ENCODE data around the gene NECAP2.
A peak's percentile ranks its signal among the peaks of the same experiment; 100 is the strongest.

The NECAP2 gene, protein sequence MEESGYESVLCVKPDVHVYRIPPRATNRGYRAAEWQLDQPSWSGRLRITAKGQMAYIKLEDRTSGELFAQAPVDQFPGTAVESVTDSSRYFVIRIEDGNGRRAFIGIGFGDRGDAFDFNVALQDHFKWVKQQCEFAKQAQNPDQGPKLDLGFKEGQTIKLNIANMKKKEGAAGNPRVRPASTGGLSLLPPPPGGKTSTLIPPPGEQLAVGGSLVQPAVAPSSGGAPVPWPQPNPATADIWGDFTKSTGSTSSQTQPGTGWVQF

GRCh38 chr1:16440470-16441281 is at the start of gene NECAP2:
Gene NECAP2, plus strand, starts transcription at chr1:16440724. Its CDS starts 38 bp downstream, at chr1:16440762.
- H3K27ac ChIP-seq (ENCODE audit: low read depth, low read length): peak within 1 kb of the TSS; percentile 92
- no peaks in the 10 kb centered on the region for H3K27me3 ChIP-seq (ENCODE audit: control insufficient read depth in 5 of 5, insufficient read depth in 4 of 5, low read length in 5 of 5)
- no peaks in the 10 kb centered on the region for H3K9me3 ChIP-seq (ENCODE audit: control insufficient read depth in 5 of 5, low read length in 5 of 5)
- H3K4me1 ChIP-seq (ENCODE audit: control insufficient read depth in 5 of 5, insufficient read depth in 5 of 5, low read length in 5 of 5): peaks cover 5 to 51% (median 35%) of the 10 kb centered on the region in 5 donors
- peaks cover 0 to 26% (median 16%) of the 10 kb centered on the region in 5 donors for H3K36me3 ChIP-seq (ENCODE audit: control insufficient read depth in 5 of 5, insufficient read depth in 5 of 5, low read length in 5 of 5)
- peak within 1 kb of the TSS; percentile 96 to 100 (median 98) for H3K9ac ChIP-seq (ENCODE audit: low read length in 5 of 5)
- peak within 1 kb of the TSS; percentile 87 to 100 (median 99) for H3K4me3 ChIP-seq (ENCODE audit: low read depth in 1 of 5, low read length in 5 of 5)

DNA sequence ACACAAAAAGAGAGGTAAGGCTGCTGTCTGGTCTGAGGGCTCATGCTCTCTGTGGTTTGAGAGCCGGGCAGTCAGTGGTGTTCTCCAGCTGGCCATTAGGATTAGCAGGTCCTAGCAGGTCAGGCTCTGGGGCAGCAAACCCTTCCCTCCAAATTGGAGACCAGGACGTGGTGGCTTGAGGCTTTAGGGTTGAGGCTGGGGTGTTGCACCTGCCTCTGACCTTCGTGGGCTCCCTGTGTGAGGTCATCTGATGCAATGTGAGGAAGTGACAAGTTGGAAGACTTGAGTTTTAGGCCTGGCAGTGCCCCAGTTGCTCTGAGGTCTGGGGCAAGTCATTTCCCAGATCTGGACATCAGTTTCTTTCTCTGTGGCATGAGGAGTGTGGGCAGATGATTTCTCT is 49.1 kb upstream of the NECAP2 start:
- peaks cover 3 to 45% (median 39%) of the 10 kb centered on the region in 5 donors for H3K4me1 ChIP-seq (ENCODE audit: control insufficient read depth in 5 of 5, insufficient read depth in 5 of 5, low read length in 5 of 5)
- H3K9me3 ChIP-seq (ENCODE audit: control insufficient read depth in 5 of 5, low read length in 5 of 5): no peaks in the 10 kb centered on the region
- H3K27ac ChIP-seq (ENCODE audit: low read depth, low read length): no peak overlapping the region
- H3K9ac ChIP-seq (ENCODE audit: low read length in 5 of 5): no peak overlapping the region
- H3K27me3 ChIP-seq (ENCODE audit: control insufficient read depth in 5 of 5, insufficient read depth in 4 of 5, low read length in 5 of 5): no peaks in the 10 kb centered on the region
- H3K4me3 ChIP-seq (ENCODE audit: low read depth in 1 of 5, low read length in 5 of 5): no peak overlapping the region
- peaks cover 0 to 33% (median 26%) of the 10 kb centered on the region in 5 donors for H3K36me3 ChIP-seq (ENCODE audit: control insufficient read depth in 5 of 5, insufficient read depth in 5 of 5, low read length in 5 of 5)

GRCh38 chr1:16392740-16393569 is 47.6 kb upstream of the NECAP2 start:
- H3K4me1 ChIP-seq (ENCODE audit: control insufficient read depth in 5 of 5, insufficient read depth in 5 of 5, low read length in 5 of 5): peaks cover 7 to 39% (median 31%) of the 10 kb centered on the region in 5 donors
- H3K4me3 ChIP-seq (ENCODE audit: low read depth in 1 of 5, low read length in 5 of 5): no peak overlapping the region
- no peak overlapping the region for H3K27ac ChIP-seq (ENCODE audit: low read depth, low read length)
- no peak overlapping the region for H3K9ac ChIP-seq (ENCODE audit: low read length in 5 of 5)
- peaks cover 0 to 47% (median 33%) of the 10 kb centered on the region in 5 donors for H3K36me3 ChIP-seq (ENCODE audit: control insufficient read depth in 5 of 5, insufficient read depth in 5 of 5, low read length in 5 of 5)
- H3K27me3 ChIP-seq (ENCODE audit: control insufficient read depth in 5 of 5, insufficient read depth in 4 of 5, low read length in 5 of 5): no peaks in the 10 kb centered on the region
- H3K9me3 ChIP-seq (ENCODE audit: control insufficient read depth in 5 of 5, low read length in 5 of 5): no peaks in the 10 kb centered on the region

GRCh38 chr1:16393570-16394521 is 46.7 kb upstream of the NECAP2 start:
- H3K4me3 ChIP-seq (ENCODE audit: low read depth in 1 of 5, low read length in 5 of 5): no peak overlapping the region
- H3K27me3 ChIP-seq (ENCODE audit: control insufficient read depth in 5 of 5, insufficient read depth in 4 of 5, low read length in 5 of 5): no peaks in the 10 kb centered on the region
- H3K27ac ChIP-seq (ENCODE audit: low read depth, low read length): no peak overlapping the region
- H3K9me3 ChIP-seq (ENCODE audit: control insufficient read depth in 5 of 5, low read length in 5 of 5): no peaks in the 10 kb centered on the region
- H3K4me1 ChIP-seq (ENCODE audit: control insufficient read depth in 5 of 5, insufficient read depth in 5 of 5, low read length in 5 of 5): peaks cover 7 to 39% (median 31%) of the 10 kb centered on the region in 5 donors
- H3K36me3 ChIP-seq (ENCODE audit: control insufficient read depth in 5 of 5, insufficient read depth in 5 of 5, low read length in 5 of 5): peaks cover 0 to 55% (median 38%) of the 10 kb centered on the region in 5 donors
- H3K9ac ChIP-seq (ENCODE audit: low read length in 5 of 5): no peak overlapping the region

DNA sequence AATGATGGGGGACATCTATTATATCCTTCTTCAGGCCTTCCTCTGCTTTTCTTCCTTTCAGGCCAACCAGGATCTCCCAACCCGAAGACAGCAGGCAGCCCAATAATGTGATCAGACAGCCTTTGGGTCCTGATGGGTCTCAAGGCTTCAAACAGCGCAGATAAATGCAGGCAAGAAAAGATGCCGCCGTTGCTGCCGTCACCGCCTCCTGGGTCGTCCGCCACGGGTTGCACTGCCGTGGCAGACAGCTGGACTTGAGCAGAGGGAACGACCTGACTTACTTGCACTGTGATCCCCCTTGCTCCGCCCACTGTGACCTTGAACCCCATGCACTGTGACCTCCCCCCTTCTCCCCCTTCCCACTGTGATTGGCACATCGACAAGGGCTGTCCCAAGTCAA is 45.5 kb upstream of the NECAP2 start:
- Histone ChIP-seq H3K4me1 (ENCODE audit: control insufficient read depth in 5 of 5, insufficient read depth in 5 of 5, low read length in 5 of 5) (peaks cover 7 to 39% (median 31%) of the 10 kb centered on the region in 5 donors), H3K9ac (ENCODE audit: low read length in 5 of 5) (no peak overlapping the region), H3K27ac (ENCODE audit: low read depth, low read length) (no peak overlapping the region), H3K4me3 (ENCODE audit: low read depth in 1 of 5, low read length in 5 of 5) (no peak overlapping the region), H3K9me3 (ENCODE audit: control insufficient read depth in 5 of 5, low read length in 5 of 5) (no peaks in the 10 kb centered on the region), H3K36me3 (ENCODE audit: control insufficient read depth in 5 of 5, insufficient read depth in 5 of 5, low read length in 5 of 5) (peaks cover 0 to 65% (median 44%) of the 10 kb centered on the region in 5 donors), H3K27me3 (ENCODE audit: control insufficient read depth in 5 of 5, insufficient read depth in 4 of 5, low read length in 5 of 5) (no peaks in the 10 kb centered on the region)

GRCh38 chr1:16396591-16396990 is 43.9 kb upstream of the NECAP2 start:
- Histone ChIP-seq H3K36me3 (ENCODE audit: control insufficient read depth in 5 of 5, insufficient read depth in 5 of 5, low read length in 5 of 5) (peaks cover 0 to 69% (median 46%) of the 10 kb centered on the region in 5 donors), H3K4me1 (ENCODE audit: control insufficient read depth in 5 of 5, insufficient read depth in 5 of 5, low read length in 5 of 5) (peaks cover 7 to 29% (median 24%) of the 10 kb centered on the region in 5 donors), H3K27me3 (ENCODE audit: control insufficient read depth in 5 of 5, insufficient read depth in 4 of 5, low read length in 5 of 5) (no peaks in the 10 kb centered on the region), H3K27ac (ENCODE audit: low read depth, low read length) (no peak overlapping the region), H3K9ac (ENCODE audit: low read length in 5 of 5) (peak overlapping the region in 1 of 5 donors; percentile 31), H3K9me3 (ENCODE audit: control insufficient read depth in 5 of 5, low read length in 5 of 5) (no peaks in the 10 kb centered on the region), H3K4me3 (ENCODE audit: low read depth in 1 of 5, low read length in 5 of 5) (no peak overlapping the region)

DNA sequence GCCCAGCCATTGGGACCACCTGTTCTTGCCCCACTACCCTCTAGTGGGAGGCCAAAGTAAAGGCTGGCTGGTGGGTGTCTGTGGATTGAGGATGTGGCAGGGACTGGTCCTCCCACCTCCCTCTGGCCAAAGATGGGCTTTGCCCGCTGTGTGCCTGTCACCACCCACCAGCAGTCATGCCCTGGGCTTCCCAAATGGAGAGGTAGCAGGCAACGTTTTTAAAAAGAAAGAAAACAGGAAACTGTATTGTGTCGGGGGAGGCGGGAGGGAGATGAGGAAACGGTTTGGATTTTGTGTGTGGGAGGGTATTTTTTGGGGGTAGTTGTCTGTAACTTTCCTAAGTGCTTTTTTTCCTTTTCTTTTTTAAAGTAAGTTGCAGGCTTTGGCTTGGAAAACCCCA is 43.4 kb upstream of the NECAP2 start:
- no peak overlapping the region for H3K4me3 ChIP-seq (ENCODE audit: low read depth in 1 of 5, low read length in 5 of 5)
- H3K27ac ChIP-seq (ENCODE audit: low read depth, low read length): no peak overlapping the region
- H3K27me3 ChIP-seq (ENCODE audit: control insufficient read depth in 5 of 5, insufficient read depth in 4 of 5, low read length in 5 of 5): no peaks in the 10 kb centered on the region
- H3K36me3 ChIP-seq (ENCODE audit: control insufficient read depth in 5 of 5, insufficient read depth in 5 of 5, low read length in 5 of 5): peaks cover 0 to 69% (median 46%) of the 10 kb centered on the region in 5 donors
- H3K9ac ChIP-seq (ENCODE audit: low read length in 5 of 5): peak overlapping the region in 1 of 5 donors; percentile 31
- H3K4me1 ChIP-seq (ENCODE audit: control insufficient read depth in 5 of 5, insufficient read depth in 5 of 5, low read length in 5 of 5): peaks cover 5 to 24% (median 19%) of the 10 kb centered on the region in 5 donors
- H3K9me3 ChIP-seq (ENCODE audit: control insufficient read depth in 5 of 5, low read length in 5 of 5): no peaks in the 10 kb centered on the region

- no peak overlapping the region for H3K4me3 ChIP-seq (ENCODE audit: low read depth in 1 of 5, low read length in 5 of 5)
- peaks cover 4 to 12% (median 10%) of the 10 kb centered on the region in 5 donors for H3K4me1 ChIP-seq (ENCODE audit: control insufficient read depth in 5 of 5, insufficient read depth in 5 of 5, low read length in 5 of 5)
- no peaks in the 10 kb centered on the region for H3K27me3 ChIP-seq (ENCODE audit: control insufficient read depth in 5 of 5, insufficient read depth in 4 of 5, low read length in 5 of 5)
- peak overlapping the region in 1 of 5 donors; percentile 32 for H3K9ac ChIP-seq (ENCODE audit: low read length in 5 of 5)
- H3K27ac ChIP-seq (ENCODE audit: low read depth, low read length): no peak overlapping the region
- peaks cover 0 to 64% (median 43%) of the 10 kb centered on the region in 5 donors for H3K36me3 ChIP-seq (ENCODE audit: control insufficient read depth in 5 of 5, insufficient read depth in 5 of 5, low read length in 5 of 5)
- H3K9me3 ChIP-seq (ENCODE audit: control insufficient read depth in 5 of 5, low read length in 5 of 5): no peaks in the 10 kb centered on the region
These were observed 42.1 kb upstream of the NECAP2 start for GRCh38 chr1:16398371-16398953.
